ENCODE measurements around the gene RNF44. TPM values are rescaled to one million over a fixed set of nuclear protein-coding genes. Genes with fewer than 3 reads are reported as not detected.

RNF44 gene
- total RNA-seq, 1 donor from 2014 or later, result 169 TPM

- Mint-ChIP-seq H3K27me3 (ENCODE audit: low read depth) (no peaks in the 10 kb centered on the region), H3K4me3 (peak overlapping the region; percentile 75), H3K36me3 (no peaks in the 10 kb centered on the region), H3K4me1 (peaks cover 32% of the 10 kb centered on the region), H3K9me3 (no peaks in the 10 kb centered on the region), H3K27ac (peak overlapping the region; percentile 71)
- no peak for TF ChIP-seq CTCF (IDR thresholded peaks at IDR 0.05; ENCODE audit: unreplicated experiment)
- DNase-seq (ENCODE audit: low spot score in 2 of 2, unreplicated experiment in 2 of 2), result no peak
Measured at GRCh38 chr5:176540956-176541337, 3.7 kb upstream of the RNF44 start.

GRCh38 chr5:176540476-176540899 lies 3.3 kb upstream of the RNF44 start:
- peaks cover 35% of the 10 kb centered on the region for H3K4me1 Mint-ChIP-seq
- no peaks in the 10 kb centered on the region for H3K36me3 Mint-ChIP-seq
- H3K27me3 Mint-ChIP-seq (ENCODE audit: low read depth), result no peaks in the 10 kb centered on the region
- DNase-seq (ENCODE audit: low spot score in 2 of 2, unreplicated experiment in 2 of 2), result no peak
- H3K9me3 Mint-ChIP-seq, result no peaks in the 10 kb centered on the region
- H3K27ac Mint-ChIP-seq, result peak overlapping the region; percentile 71
- TF ChIP-seq CTCF (IDR thresholded peaks at IDR 0.05; ENCODE audit: unreplicated experiment), result no peak
- H3K4me3 Mint-ChIP-seq, result peak overlapping the region; percentile 28

- peaks cover 2% of the 10 kb centered on the region for H3K36me3 Mint-ChIP-seq
- no peak for TF ChIP-seq CTCF (IDR thresholded peaks at IDR 0.05; ENCODE audit: unreplicated experiment)
- H3K27ac Mint-ChIP-seq, result no peak overlapping the region
- H3K9me3 Mint-ChIP-seq, result no peaks in the 10 kb centered on the region
- DNase-seq (ENCODE audit: low spot score in 2 of 2, unreplicated experiment in 2 of 2), result no peak
- H3K4me1 Mint-ChIP-seq, result peaks cover 50% of the 10 kb centered on the region
- no peak overlapping the region for H3K4me3 Mint-ChIP-seq
- no peaks in the 10 kb centered on the region for H3K27me3 Mint-ChIP-seq (ENCODE audit: low read depth)
Measured at GRCh38 chr5:176538989-176539384, 1.8 kb upstream of the RNF44 start.

GRCh38 chr5:176538230-176538988 lies 1.2 kb upstream of the RNF44 start:
- Mint-ChIP-seq H3K36me3 (peaks cover 2% of the 10 kb centered on the region), H3K4me1 (peaks cover 53% of the 10 kb centered on the region), H3K4me3 (peak overlapping the region; percentile 98)

GRCh38 chr5:176537554-176538229 lies 490 bp upstream of the RNF44 start:
- Mint-ChIP-seq H3K9me3 (no peaks in the 10 kb centered on the region), H3K4me1 (peaks cover 56% of the 10 kb centered on the region), H3K36me3 (peaks cover 4% of the 10 kb centered on the region), H3K27ac (peak overlapping the region; percentile 100), H3K27me3 (ENCODE audit: low read depth) (no peaks in the 10 kb centered on the region), H3K4me3 (peak overlapping the region; percentile 98)
- DNase-seq (ENCODE audit: low spot score in 2 of 2, unreplicated experiment in 2 of 2), result peak; percentile 94 to 95
- no peak for TF ChIP-seq CTCF (IDR thresholded peaks at IDR 0.05; ENCODE audit: unreplicated experiment)

More at GRCh38 chr5:176538230-176538988, 1.2 kb upstream of the RNF44 start:
- DNase-seq (ENCODE audit: low spot score in 2 of 2, unreplicated experiment in 2 of 2), result no peak
- Mint-ChIP-seq H3K27me3 (ENCODE audit: low read depth) (no peaks in the 10 kb centered on the region), H3K9me3 (no peaks in the 10 kb centered on the region), H3K27ac (peak overlapping the region; percentile 100)
- no peak for TF ChIP-seq CTCF (IDR thresholded peaks at IDR 0.05; ENCODE audit: unreplicated experiment)
